Nucleus accumbens (tissue), 56 donors: ENCODE data around the gene TNPO3.

ENCODE experiments used
- DNase-seq, 56 donors: peaks; one replicate each; lab custom pipeline; 2025; lab: John Stamatoyannopoulos, UW

TNPO3 gene

GRCh38 chr7:128912281-128912680, 142.6 kb downstream of the TNPO3 start:
- DNase-seq, result no peak

GRCh38 chr7:128911423-128912031, 143.4 kb downstream of the TNPO3 start:
- no peak for DNase-seq

GRCh38 chr7:128910569-128910945, 144.4 kb downstream of the TNPO3 start, which contains the start of gene KCP:
Gene KCP (minus strand): TSS chr7:128910709. CDS start chr7:128910676, 33 bp downstream.
- no peak for DNase-seq

- no peak for DNase-seq
These were observed 145.0 kb downstream of the TNPO3 start for GRCh38 chr7:128909625-128910568.

GRCh38 chr7:128908750-128909624, 145.9 kb downstream of the TNPO3 start:
- no peak for DNase-seq

- DNase-seq, result no peak
These were observed 147.9 kb downstream of the TNPO3 start for GRCh38 chr7:128906766-128907559.

GRCh38 chr7:128906001-128906765, 148.7 kb downstream of the TNPO3 start:
- DNase-seq, result no peak

GRCh38 chr7:128904381-128905197, 150.3 kb downstream of the TNPO3 start:
- DNase-seq, result peak in 1 of 56 donors; percentile 11
